HG03521 (cell line): ENCODE data around the gene EPOP.

ENCODE experiments used
- ATAC-seq: cut with Tn5 transposase; IDR thresholded peaks from one replicate; pipeline ENCODE4 v1.9.1; 2021; ENCODE audit warnings: mild to moderate bottlenecking, moderate library complexity; ENCODE audit not compliant: unreplicated experiment

Gene EPOP

GRCh38 chr17:38674749-38675615 is at the start of gene EPOP:
Gene EPOP, minus strand, starts transcription at chr17:38674957. Its CDS starts 462 bp downstream, at chr17:38674495.
- peak; percentile 72 for ATAC-seq

GRCh38 chr17:38721802-38722201 is 47.0 kb upstream of the EPOP start:
- ATAC-seq = no peak

GRCh38 chr17:38720941-38721340 is 46.2 kb upstream of the EPOP start:
- no peak for ATAC-seq

- no peak for ATAC-seq
Measured at GRCh38 chr17:38719943-38720641, 45.3 kb upstream of the EPOP start.

GRCh38 chr17:38719289-38719942 is 44.7 kb upstream of the EPOP start:
- no peak for ATAC-seq

- ATAC-seq = no peak
Measured at GRCh38 chr17:38717139-38717745, 42.5 kb upstream of the EPOP start.

- no peak for ATAC-seq
Measured at GRCh38 chr17:38716368-38717005, 41.7 kb upstream of the EPOP start.

GRCh38 chr17:38715216-38715943 is 40.6 kb upstream of the EPOP start:
- no peak for ATAC-seq

GRCh38 chr17:38713456-38714075 is 38.8 kb upstream of the EPOP start:
- ATAC-seq = no peak

GRCh38 chr17:38712593-38712992 is 37.8 kb upstream of the EPOP start:
- ATAC-seq = no peak

- no peak for ATAC-seq
Measured at GRCh38 chr17:38711792-38712571, 37.2 kb upstream of the EPOP start.

- ATAC-seq = no peak
Measured at GRCh38 chr17:38710985-38711384, 36.2 kb upstream of the EPOP start.

GRCh38 chr17:38710604-38710962 is 35.8 kb upstream of the EPOP start:
- ATAC-seq = no peak

- ATAC-seq = no peak
Measured at GRCh38 chr17:38709864-38710603, 35.3 kb upstream of the EPOP start.

GRCh38 chr17:38709104-38709820 is 34.5 kb upstream of the EPOP start:
- no peak for ATAC-seq

- ATAC-seq = no peak
Measured at GRCh38 chr17:38707678-38708351, 33.1 kb upstream of the EPOP start.
